ENCODE measurements around the gene FOXD3.

Gene FOXD3

DNA sequence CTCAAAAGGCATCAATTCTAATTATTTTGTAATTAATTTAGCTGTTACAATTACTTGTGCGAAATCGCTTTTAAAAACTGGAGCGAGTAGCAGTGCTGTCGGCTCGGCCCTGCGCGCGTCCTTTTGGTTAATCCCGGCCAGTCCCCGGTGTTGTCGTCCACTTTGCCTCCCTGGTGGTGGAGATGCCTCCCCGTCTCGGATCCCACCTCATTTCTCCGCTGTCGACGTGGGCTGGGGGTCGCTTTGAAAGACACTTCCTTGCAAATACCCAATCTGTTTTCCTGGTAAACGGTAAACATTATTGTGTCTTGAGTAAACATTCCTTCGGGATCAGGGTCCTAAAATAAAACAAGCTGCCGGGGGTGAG, 3.7 kb downstream of the FOXD3 start:
- no peak for FAIRE-seq
- no peak for TF ChIP-seq PAX5 (IDR thresholded peaks at IDR 0.05; ENCODE audit: insufficient read depth, low read length, severe bottlenecking)
- no peak for TF ChIP-seq POU2F2 (IDR thresholded peaks at IDR 0.05; ENCODE audit: low read depth, low read length)
- no peak for TF ChIP-seq POLR2A (IDR thresholded peaks at IDR 0.05; ENCODE audit: low read depth, low read length)
- TF ChIP-seq SPI1 (IDR thresholded peaks at IDR 0.05; ENCODE audit: low read depth, low read length): no peak
- no peak for TF ChIP-seq TAF1 (IDR thresholded peaks at IDR 0.05; ENCODE audit: low read depth, low read length)
- no peak for TF ChIP-seq POLR2AphosphoS5 (IDR thresholded peaks at IDR 0.05; ENCODE audit: low read depth, low read length)
- no peak for DNase-seq (ENCODE audit: insufficient read length, low spot score)

DNA sequence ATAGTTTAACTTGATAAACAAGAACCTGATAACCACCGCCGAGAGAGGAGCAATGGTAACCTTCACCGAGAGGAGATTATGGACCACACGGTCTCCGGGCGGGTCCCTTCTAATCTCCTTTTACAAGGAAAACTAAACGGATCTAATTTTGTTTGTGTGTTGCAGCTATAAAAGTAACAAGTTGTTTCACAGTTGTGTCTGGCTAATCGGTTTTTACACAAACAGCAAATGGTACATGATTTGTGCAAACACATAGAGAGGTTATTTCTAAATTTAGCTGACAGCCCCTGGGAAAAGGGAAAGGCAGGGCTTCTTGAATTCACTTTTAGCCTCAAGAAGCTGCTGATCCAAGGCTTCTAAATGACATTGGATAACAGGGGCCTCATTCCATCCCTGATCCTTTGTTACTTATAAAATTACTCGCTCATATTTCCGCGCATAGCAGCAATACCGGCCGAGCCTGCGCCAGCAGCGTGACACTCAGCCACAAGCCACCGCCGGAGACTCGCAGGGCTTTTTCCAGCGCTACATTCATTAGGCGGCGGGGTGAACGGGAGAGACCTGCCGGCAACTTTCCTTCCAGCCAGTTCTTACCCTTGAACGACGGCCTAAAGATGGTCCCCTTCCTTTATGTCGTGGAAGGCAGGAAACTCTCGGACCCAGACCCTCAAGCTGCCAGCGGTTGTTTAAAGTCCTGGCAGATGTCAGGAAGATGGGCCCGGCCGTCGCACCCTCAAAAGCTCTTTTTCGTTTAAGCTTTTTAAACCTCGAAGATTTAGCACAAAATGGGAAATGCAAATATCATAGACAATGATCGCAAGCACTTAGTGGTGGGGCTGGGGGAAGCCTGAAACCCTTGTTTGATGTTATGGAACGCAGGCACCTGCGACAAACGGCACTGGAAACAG, 4.4 kb downstream of the FOXD3 start:
- DNase-seq (ENCODE audit: insufficient read length, low spot score): no peak
- FAIRE-seq: peak; percentile 20
- TF ChIP-seq SPI1 (IDR thresholded peaks at IDR 0.05; ENCODE audit: low read depth, low read length): no peak
- no peak for TF ChIP-seq POU2F2 (IDR thresholded peaks at IDR 0.05; ENCODE audit: low read depth, low read length)
- TF ChIP-seq TAF1 (IDR thresholded peaks at IDR 0.05; ENCODE audit: low read depth, low read length): no peak
- no peak for TF ChIP-seq POLR2A (IDR thresholded peaks at IDR 0.05; ENCODE audit: low read depth, low read length)

DNA sequence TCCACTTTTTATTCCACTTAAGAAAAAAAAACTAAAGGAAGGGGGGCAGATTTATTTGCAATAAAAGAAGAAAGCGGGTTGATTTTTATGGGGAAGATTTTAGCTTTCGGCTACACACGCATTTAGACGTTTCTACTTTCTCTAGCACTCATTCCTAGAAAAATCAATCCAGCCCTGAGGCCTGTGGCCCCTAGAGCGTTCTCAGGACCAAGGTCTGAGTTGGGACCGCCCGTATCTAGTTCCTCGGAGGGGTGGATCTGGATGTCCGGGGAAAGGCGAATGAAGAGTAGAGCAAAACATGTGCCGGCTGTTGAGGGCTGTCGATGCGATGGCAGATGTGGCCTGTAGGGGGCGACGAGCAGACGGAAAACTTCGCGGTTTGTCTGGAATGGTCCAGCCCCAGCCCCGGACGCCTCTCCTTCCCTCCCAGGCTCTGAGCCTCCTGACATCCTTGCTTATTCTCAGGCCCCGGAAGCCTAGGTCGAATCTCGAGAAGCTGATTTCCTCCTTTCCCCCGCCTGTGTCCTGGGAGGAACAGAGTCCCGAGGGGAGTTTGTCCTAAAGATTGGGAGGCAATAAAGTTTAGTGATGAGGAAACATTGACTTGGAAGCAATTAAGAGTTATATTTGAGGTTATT, 5.2 kb downstream of the FOXD3 start:
- FAIRE-seq (peak; percentile 75), DNase-seq (ENCODE audit: insufficient read length, low spot score) (no peak)
- TF ChIP-seq POLR2AphosphoS5 (IDR thresholded peaks at IDR 0.05; ENCODE audit: low read depth, low read length): no peak
- no peak for TF ChIP-seq TAF1 (IDR thresholded peaks at IDR 0.05; ENCODE audit: low read depth, low read length)
- TF ChIP-seq SPI1 (IDR thresholded peaks at IDR 0.05; ENCODE audit: low read depth, low read length): no peak
- TF ChIP-seq PAX5 (IDR thresholded peaks at IDR 0.05; ENCODE audit: insufficient read depth, low read length, severe bottlenecking): no peak
- TF ChIP-seq POLR2A (IDR thresholded peaks at IDR 0.05; ENCODE audit: low read depth, low read length): no peak
- no peak for TF ChIP-seq POU2F2 (IDR thresholded peaks at IDR 0.05; ENCODE audit: low read depth, low read length)

DNA sequence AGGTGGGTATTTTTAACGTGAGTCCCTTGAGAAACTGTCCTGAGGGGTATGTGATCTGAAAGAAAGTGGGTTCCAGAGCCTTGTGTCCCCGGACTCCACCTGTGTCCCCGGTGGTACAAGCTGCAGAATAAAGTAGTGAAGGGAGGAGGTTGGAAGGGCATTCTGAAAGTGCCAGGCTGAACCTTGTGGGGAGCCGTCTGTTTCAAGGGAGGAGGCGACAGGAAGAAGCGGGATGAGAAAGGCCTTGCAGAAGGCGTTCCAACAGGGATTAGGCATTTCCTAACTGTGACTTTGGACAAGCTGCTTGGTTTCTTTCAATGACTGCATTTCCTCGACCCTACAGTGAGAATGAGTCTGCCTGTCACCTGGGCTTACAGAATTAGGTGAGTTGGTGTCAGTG, 5.8 kb downstream of the FOXD3 start:
- FAIRE-seq (no peak), DNase-seq (ENCODE audit: insufficient read length, low spot score) (no peak)
- TF ChIP-seq POU2F2 (IDR thresholded peaks at IDR 0.05; ENCODE audit: low read depth, low read length) (no peak), POLR2AphosphoS5 (IDR thresholded peaks at IDR 0.05; ENCODE audit: low read depth, low read length) (no peak), TAF1 (IDR thresholded peaks at IDR 0.05; ENCODE audit: low read depth, low read length) (no peak), PAX5 (IDR thresholded peaks at IDR 0.05; ENCODE audit: insufficient read depth, low read length, severe bottlenecking) (no peak), POLR2A (IDR thresholded peaks at IDR 0.05; ENCODE audit: low read depth, low read length) (no peak), SPI1 (IDR thresholded peaks at IDR 0.05; ENCODE audit: low read depth, low read length) (no peak)

DNA sequence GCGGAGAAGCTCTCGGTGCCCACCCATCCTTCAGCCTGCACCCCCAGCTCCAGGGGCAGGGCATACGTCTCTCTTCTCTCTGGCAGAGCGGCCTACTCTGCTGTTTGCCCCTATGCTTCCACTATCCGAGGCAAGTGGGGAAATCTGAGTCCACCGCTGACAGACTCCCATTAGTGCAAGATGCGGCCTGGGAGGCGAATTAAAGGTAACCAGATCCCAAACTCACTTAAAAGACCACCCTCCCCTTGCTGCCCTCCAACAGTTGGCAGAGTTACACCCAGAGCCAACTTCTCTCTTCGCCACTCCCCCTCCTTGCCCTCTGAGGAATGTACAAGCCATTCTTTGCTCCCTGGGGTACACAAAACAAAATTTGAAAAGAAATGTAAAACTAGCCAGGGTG, 6.4 kb downstream of the FOXD3 start:
- DNase-seq (ENCODE audit: insufficient read length, low spot score) (no peak), FAIRE-seq (no peak)
- TF ChIP-seq POLR2A (IDR thresholded peaks at IDR 0.05; ENCODE audit: low read depth, low read length) (no peak), TAF1 (IDR thresholded peaks at IDR 0.05; ENCODE audit: low read depth, low read length) (no peak), PAX5 (IDR thresholded peaks at IDR 0.05; ENCODE audit: insufficient read depth, low read length, severe bottlenecking) (no peak), POU2F2 (IDR thresholded peaks at IDR 0.05; ENCODE audit: low read depth, low read length) (no peak), SPI1 (IDR thresholded peaks at IDR 0.05; ENCODE audit: low read depth, low read length) (no peak), POLR2AphosphoS5 (IDR thresholded peaks at IDR 0.05; ENCODE audit: low read depth, low read length) (no peak)

DNA sequence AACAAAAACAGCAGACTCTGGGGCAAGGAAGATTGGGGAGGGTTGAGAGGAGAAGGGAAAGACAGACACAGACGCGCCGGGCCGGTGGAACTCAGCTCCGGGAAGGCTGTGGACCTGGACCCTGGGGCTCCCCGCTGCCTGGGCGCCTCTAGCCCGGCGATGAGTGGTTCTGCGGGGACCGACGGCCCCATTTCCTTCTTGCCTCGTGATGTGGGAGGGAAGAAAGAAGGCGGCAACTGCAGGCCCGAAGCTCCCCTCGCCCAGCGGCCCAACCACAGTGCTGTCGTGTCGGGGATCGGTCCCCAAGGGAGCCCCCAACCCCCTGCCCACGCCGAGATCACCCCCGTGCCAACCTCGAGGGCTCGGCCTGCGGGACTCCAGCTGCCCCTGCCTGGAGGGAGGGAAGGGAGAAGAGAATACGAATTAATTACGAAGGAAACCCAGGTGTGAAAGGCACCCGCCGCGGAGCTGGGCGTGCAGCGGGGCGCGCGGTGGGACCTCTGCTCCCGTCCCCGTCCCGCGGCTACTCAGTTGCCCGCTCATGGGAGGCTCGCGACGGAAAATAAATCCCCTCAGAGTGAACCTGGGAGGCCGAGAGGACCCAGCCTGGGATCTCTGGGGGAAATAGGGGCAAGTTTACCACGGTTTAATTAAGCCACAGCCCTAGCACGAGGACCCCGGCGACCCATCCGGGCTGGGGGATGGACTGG, 7.4 kb downstream of the FOXD3 start:
- FAIRE-seq (no peak), DNase-seq (ENCODE audit: insufficient read length, low spot score) (no peak)
- TF ChIP-seq POU2F2 (IDR thresholded peaks at IDR 0.05; ENCODE audit: low read depth, low read length) (no peak), POLR2AphosphoS5 (IDR thresholded peaks at IDR 0.05; ENCODE audit: low read depth, low read length) (no peak), TAF1 (IDR thresholded peaks at IDR 0.05; ENCODE audit: low read depth, low read length) (no peak), SPI1 (IDR thresholded peaks at IDR 0.05; ENCODE audit: low read depth, low read length) (no peak), PAX5 (IDR thresholded peaks at IDR 0.05; ENCODE audit: insufficient read depth, low read length, severe bottlenecking) (no peak), POLR2A (IDR thresholded peaks at IDR 0.05; ENCODE audit: low read depth, low read length) (no peak)

DNA sequence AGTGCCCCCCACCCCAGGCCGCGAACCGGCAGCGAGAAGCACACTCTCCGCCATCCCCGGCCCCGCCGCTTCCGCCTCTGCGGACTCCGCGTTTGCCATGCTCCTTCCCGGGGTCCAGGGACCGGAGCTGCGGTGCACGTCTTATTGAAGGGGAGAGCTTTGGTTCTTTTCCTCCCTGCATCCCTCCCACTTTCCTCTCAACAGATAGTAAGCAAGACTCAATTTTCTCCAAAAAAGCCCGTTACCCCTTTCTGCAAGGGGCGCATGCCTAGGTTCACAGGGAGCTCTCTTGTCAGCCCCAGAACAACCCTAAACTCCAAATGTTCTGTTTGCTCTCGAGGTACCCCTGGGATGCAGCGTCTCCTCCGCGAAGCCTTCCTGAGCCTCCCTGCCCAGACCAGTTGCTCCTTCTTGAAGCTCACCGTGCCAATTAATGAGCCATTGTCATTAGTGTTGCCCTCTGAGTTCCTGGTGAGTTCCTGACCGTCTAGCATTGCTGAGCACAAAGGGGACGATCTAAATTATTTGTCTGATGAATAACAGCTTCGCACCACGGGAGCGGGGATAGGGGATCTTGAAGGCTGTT, 8.1 kb downstream of the FOXD3 start:
- TF ChIP-seq POU2F2 (IDR thresholded peaks at IDR 0.05; ENCODE audit: low read depth, low read length) (no peak), POLR2AphosphoS5 (IDR thresholded peaks at IDR 0.05; ENCODE audit: low read depth, low read length) (no peak), POLR2A (IDR thresholded peaks at IDR 0.05; ENCODE audit: low read depth, low read length) (no peak), TAF1 (IDR thresholded peaks at IDR 0.05; ENCODE audit: low read depth, low read length) (no peak), PAX5 (IDR thresholded peaks at IDR 0.05; ENCODE audit: insufficient read depth, low read length, severe bottlenecking) (no peak), SPI1 (IDR thresholded peaks at IDR 0.05; ENCODE audit: low read depth, low read length) (no peak)
- DNase-seq (ENCODE audit: insufficient read length, low spot score) (no peak), FAIRE-seq (no peak)

DNA sequence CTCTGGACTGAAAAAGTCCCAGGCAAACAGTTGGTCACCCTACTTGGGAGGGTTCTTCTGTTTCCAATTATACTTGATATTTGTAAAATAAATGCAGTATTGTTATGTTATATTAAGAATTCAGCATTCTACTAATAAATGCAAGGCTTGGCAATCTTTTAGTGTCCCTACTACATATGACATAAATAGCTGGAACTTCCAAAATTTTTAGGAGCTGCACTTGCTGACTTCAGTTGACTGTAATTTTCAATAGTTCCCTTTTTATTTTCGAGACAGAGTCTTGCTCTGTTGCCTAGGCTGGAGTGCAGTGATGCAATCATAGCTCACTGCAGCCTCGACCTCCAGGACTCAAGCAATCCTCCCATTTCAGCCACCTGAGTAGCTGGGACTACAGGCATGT, 20.0 kb downstream of the FOXD3 start:
- TF ChIP-seq PAX5 (IDR thresholded peaks at IDR 0.05; ENCODE audit: insufficient read depth, low read length, severe bottlenecking) (no peak), POU2F2 (IDR thresholded peaks at IDR 0.05; ENCODE audit: low read depth, low read length) (no peak), SPI1 (IDR thresholded peaks at IDR 0.05; ENCODE audit: low read depth, low read length) (no peak), POLR2AphosphoS5 (IDR thresholded peaks at IDR 0.05; ENCODE audit: low read depth, low read length) (no peak), TAF1 (IDR thresholded peaks at IDR 0.05; ENCODE audit: low read depth, low read length) (no peak), POLR2A (IDR thresholded peaks at IDR 0.05; ENCODE audit: low read depth, low read length) (no peak)
- FAIRE-seq: no peak

More for the DNA sequence above, 20.0 kb downstream of the FOXD3 start:
- DNase-seq (ENCODE audit: insufficient read length, low spot score): no peak
